ENCODE data around the gene LPCAT1.

DNA sequence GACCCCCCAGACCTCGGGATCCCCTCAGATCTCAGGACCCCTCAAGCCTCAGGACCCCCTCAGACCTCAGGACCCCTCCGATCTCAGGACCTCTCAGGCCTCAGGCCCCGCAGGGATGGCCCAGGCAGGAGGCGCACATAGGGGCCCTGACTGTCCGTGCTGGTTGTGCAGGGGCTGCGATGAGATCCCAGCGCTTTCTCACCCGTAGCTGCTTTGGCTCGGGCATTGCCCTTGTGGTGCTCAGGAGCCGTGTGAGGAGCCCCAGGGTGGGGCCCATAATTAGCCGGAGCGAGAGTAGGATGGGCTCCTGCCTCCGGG, 680 bp upstream of the LPCAT1 start:
- TF ChIP-seq, protein P1, sequence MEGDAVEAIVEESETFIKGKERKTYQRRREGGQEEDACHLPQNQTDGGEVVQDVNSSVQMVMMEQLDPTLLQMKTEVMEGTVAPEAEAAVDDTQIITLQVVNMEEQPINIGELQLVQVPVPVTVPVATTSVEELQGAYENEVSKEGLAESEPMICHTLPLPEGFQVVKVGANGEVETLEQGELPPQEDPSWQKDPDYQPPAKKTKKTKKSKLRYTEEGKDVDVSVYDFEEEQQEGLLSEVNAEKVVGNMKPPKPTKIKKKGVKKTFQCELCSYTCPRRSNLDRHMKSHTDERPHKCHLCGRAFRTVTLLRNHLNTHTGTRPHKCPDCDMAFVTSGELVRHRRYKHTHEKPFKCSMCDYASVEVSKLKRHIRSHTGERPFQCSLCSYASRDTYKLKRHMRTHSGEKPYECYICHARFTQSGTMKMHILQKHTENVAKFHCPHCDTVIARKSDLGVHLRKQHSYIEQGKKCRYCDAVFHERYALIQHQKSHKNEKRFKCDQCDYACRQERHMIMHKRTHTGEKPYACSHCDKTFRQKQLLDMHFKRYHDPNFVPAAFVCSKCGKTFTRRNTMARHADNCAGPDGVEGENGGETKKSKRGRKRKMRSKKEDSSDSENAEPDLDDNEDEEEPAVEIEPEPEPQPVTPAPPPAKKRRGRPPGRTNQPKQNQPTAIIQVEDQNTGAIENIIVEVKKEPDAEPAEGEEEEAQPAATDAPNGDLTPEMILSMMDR (conservative IDR thresholded peaks at IDR 0.05): no peak
- TF ChIP-seq ZFX (IDR thresholded peaks at IDR 0.05): no peak

Measured in C4-2B (cell line).